Mucosa of stomach (tissue), 1 donor: ENCODE results near the gene ZFPL1.

Source experiments
- H3K27me3 ChIP-seq: one replicate; pipeline ENCODE4 v1.7.0; 2013; ENCODE audit warnings: mild to moderate bottlenecking, low read length; ENCODE audit not compliant: control insufficient read depth, insufficient read depth
- H3K36me3 ChIP-seq: one replicate; pipeline ENCODE4 v1.7.0; 2013; ENCODE audit warnings: low read length; ENCODE audit not compliant: control insufficient read depth, insufficient read depth
- H3K4me1 ChIP-seq: one replicate; pipeline ENCODE4 v1.7.0; 2013; ENCODE audit warnings: mild to moderate bottlenecking, low read length; ENCODE audit not compliant: control insufficient read depth, insufficient read depth
- H3K4me3 ChIP-seq: one replicate; pipeline ENCODE4 v1.7.0; 2013; ENCODE audit warnings: low read length
- H3K9ac ChIP-seq: one replicate; pipeline ENCODE4 v1.7.0; 2013; ENCODE audit warnings: mild to moderate bottlenecking, low read length, moderate library complexity
- H3K9me3 ChIP-seq: one replicate; pipeline ENCODE4 v1.7.0; 2013; ENCODE audit warnings: mild to moderate bottlenecking, low read length, moderate library complexity; ENCODE audit not compliant: control insufficient read depth
- donor health status: Pancreatic carcinoma.

ZFPL1 gene

GRCh38 chr11:65102142-65103095 is 18.4 kb downstream of the ZFPL1 start:
- Histone ChIP-seq H3K4me1 (peaks cover 12% of the 10 kb centered on the region), H3K9me3 (no peaks in the 10 kb centered on the region), H3K27me3 (no peaks in the 10 kb centered on the region), H3K9ac (no peak overlapping the region), H3K36me3 (no peaks in the 10 kb centered on the region), H3K4me3 (no peak overlapping the region)

- no peak overlapping the region for H3K9ac ChIP-seq
- no peaks in the 10 kb centered on the region for H3K27me3 ChIP-seq
- peaks cover 12% of the 10 kb centered on the region for H3K4me1 ChIP-seq
- no peaks in the 10 kb centered on the region for H3K9me3 ChIP-seq
- no peak overlapping the region for H3K4me3 ChIP-seq
- H3K36me3 ChIP-seq, result no peaks in the 10 kb centered on the region
Measured at GRCh38 chr11:65103476-65103875, 19.5 kb downstream of the ZFPL1 start.

- Histone ChIP-seq H3K9me3 (no peaks in the 10 kb centered on the region), H3K27me3 (no peaks in the 10 kb centered on the region), H3K4me1 (peaks cover 12% of the 10 kb centered on the region), H3K4me3 (no peak overlapping the region), H3K36me3 (no peaks in the 10 kb centered on the region), H3K9ac (no peak overlapping the region)
Measured at GRCh38 chr11:65104628-65105027, 20.6 kb downstream of the ZFPL1 start.

GRCh38 chr11:65107078-65107477 is 23.1 kb downstream of the ZFPL1 start:
- H3K27me3 ChIP-seq, result no peaks in the 10 kb centered on the region
- no peak overlapping the region for H3K9ac ChIP-seq
- no peaks in the 10 kb centered on the region for H3K9me3 ChIP-seq
- H3K36me3 ChIP-seq, result no peaks in the 10 kb centered on the region
- no peak overlapping the region for H3K4me3 ChIP-seq
- peaks cover 25% of the 10 kb centered on the region for H3K4me1 ChIP-seq

GRCh38 chr11:65107751-65108468 is 23.9 kb downstream of the ZFPL1 start:
- Histone ChIP-seq H3K36me3 (no peaks in the 10 kb centered on the region), H3K4me1 (peaks cover 28% of the 10 kb centered on the region), H3K9me3 (no peaks in the 10 kb centered on the region)

GRCh38 chr11:65108469-65109123 is 24.6 kb downstream of the ZFPL1 start:
- Histone ChIP-seq H3K36me3 (no peaks in the 10 kb centered on the region), H3K9ac (no peak overlapping the region), H3K27me3 (no peaks in the 10 kb centered on the region), H3K9me3 (no peaks in the 10 kb centered on the region), H3K4me3 (no peak overlapping the region), H3K4me1 (peaks cover 35% of the 10 kb centered on the region)

More at GRCh38 chr11:65107751-65108468, 23.9 kb downstream of the ZFPL1 start:
- H3K9ac ChIP-seq, result no peak overlapping the region
- no peaks in the 10 kb centered on the region for H3K27me3 ChIP-seq
- H3K4me3 ChIP-seq, result no peak overlapping the region

GRCh38 chr11:65109231-65110198 is 25.5 kb downstream of the ZFPL1 start:
- Histone ChIP-seq H3K9me3 (no peaks in the 10 kb centered on the region), H3K4me1 (peaks cover 34% of the 10 kb centered on the region), H3K36me3 (no peaks in the 10 kb centered on the region), H3K27me3 (no peaks in the 10 kb centered on the region), H3K4me3 (no peak overlapping the region), H3K9ac (no peak overlapping the region)

GRCh38 chr11:65110354-65110861 is 26.4 kb downstream of the ZFPL1 start:
- Histone ChIP-seq H3K9me3 (no peaks in the 10 kb centered on the region), H3K27me3 (no peaks in the 10 kb centered on the region), H3K9ac (no peak overlapping the region), H3K4me3 (no peak overlapping the region), H3K36me3 (no peaks in the 10 kb centered on the region), H3K4me1 (peaks cover 36% of the 10 kb centered on the region)

GRCh38 chr11:65111159-65111743 is 27.2 kb downstream of the ZFPL1 start:
- Histone ChIP-seq H3K9me3 (no peaks in the 10 kb centered on the region), H3K36me3 (no peaks in the 10 kb centered on the region), H3K4me1 (peaks cover 44% of the 10 kb centered on the region), H3K4me3 (no peak overlapping the region), H3K9ac (no peak overlapping the region), H3K27me3 (no peaks in the 10 kb centered on the region)

- no peaks in the 10 kb centered on the region for H3K9me3 ChIP-seq
- H3K36me3 ChIP-seq, result no peaks in the 10 kb centered on the region
- H3K4me1 ChIP-seq, result peaks cover 51% of the 10 kb centered on the region
- no peaks in the 10 kb centered on the region for H3K27me3 ChIP-seq
- H3K9ac ChIP-seq, result peak within 1 kb of the TSS; percentile 68
- H3K4me3 ChIP-seq, result peak within 1 kb of the TSS; percentile 74
Measured at GRCh38 chr11:65111744-65112545, 27.9 kb downstream of the ZFPL1 start, which contains the start of gene TM7SF2. TM7SF2 (plus strand) TSS chr11:65111872; CDS start chr11:65112016, 144 bp downstream.
